ENCODE measurements around the gene C19orf38.

DNA sequence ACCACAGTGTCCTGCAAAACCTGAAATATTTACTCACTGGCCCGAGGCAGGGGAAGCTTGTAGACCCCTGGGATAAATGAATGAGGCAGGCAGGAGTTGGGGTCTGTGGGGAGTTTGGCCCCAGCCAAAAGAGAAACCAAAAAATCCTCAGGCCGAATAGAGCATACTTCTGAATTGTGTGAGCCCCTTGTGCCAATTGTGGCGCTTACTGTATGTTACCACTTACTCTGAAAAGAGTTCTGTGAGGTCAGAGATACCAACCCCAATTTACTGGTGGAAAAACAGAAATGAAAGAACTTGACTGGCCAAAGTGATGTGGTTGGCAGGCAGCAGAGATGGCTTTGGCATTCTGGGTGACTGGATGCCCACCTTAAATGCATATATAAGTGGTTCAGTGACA is 30.0 kb downstream of the C19orf38 start:
- TF ChIP-seq CTCF (IDR thresholded peaks at IDR 0.05; ENCODE audit: poor library complexity, severe bottlenecking) (no peak), EZH2 (IDR thresholded peaks at IDR 0.05; ENCODE audit: borderline replicate concordance, insufficient read depth, low read length, poor library complexity, severe bottlenecking) (no peak)
- TF ChIP-seq, protein P1, sequence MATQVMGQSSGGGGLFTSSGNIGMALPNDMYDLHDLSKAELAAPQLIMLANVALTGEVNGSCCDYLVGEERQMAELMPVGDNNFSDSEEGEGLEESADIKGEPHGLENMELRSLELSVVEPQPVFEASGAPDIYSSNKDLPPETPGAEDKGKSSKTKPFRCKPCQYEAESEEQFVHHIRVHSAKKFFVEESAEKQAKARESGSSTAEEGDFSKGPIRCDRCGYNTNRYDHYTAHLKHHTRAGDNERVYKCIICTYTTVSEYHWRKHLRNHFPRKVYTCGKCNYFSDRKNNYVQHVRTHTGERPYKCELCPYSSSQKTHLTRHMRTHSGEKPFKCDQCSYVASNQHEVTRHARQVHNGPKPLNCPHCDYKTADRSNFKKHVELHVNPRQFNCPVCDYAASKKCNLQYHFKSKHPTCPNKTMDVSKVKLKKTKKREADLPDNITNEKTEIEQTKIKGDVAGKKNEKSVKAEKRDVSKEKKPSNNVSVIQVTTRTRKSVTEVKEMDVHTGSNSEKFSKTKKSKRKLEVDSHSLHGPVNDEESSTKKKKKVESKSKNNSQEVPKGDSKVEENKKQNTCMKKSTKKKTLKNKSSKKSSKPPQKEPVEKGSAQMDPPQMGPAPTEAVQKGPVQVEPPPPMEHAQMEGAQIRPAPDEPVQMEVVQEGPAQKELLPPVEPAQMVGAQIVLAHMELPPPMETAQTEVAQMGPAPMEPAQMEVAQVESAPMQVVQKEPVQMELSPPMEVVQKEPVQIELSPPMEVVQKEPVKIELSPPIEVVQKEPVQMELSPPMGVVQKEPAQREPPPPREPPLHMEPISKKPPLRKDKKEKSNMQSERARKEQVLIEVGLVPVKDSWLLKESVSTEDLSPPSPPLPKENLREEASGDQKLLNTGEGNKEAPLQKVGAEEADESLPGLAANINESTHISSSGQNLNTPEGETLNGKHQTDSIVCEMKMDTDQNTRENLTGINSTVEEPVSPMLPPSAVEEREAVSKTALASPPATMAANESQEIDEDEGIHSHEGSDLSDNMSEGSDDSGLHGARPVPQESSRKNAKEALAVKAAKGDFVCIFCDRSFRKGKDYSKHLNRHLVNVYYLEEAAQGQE (IDR thresholded peaks at IDR 0.05; ENCODE audit: borderline replicate concordance), result no peak

All from neural cell (in vitro differentiated cells).